Karpas-422 (cell line): Measurements from ENCODE around the gene ZNF432. TPM values are rescaled to one million over a fixed set of nuclear protein-coding genes. Genes with fewer than 3 reads are reported as not detected.
"Not testable (repeated sequence)": the region's sequence is repeated elsewhere in the genome, so short reads cannot be mapped to it uniquely, and the experiment has no call there.

Experiments used
- DNase-seq: peaks from one replicate; pipeline ENCODE4 v3.0.0-alpha.2; 2015
- H2AFZ ChIP-seq: fragments of 200-600 bp; sonication (generic); 2 replicates; pipeline ENCODE4 v1.6.1; 2014; ENCODE audit warnings: antibody characterized with exemption, low read length, mixed read lengths
- H3K27ac ChIP-seq: fragments of 200-600 bp; sonication (generic); 2 replicates; pipeline ENCODE4 v1.5.1; 2014; ENCODE audit warnings: mild to moderate bottlenecking, low read length, moderate library complexity
- H3K27me3 ChIP-seq: fragments of 200-600 bp; sonication (generic); 2 replicates; pipeline ENCODE4 v1.6.1; 2014; ENCODE audit warnings: low read length, mixed read lengths
- H3K36me3 ChIP-seq: fragments of 200-600 bp; sonication (generic); 2 replicates; pipeline ENCODE4 v1.6.1; 2014; ENCODE audit warnings: low read length, mixed read lengths; ENCODE audit not compliant: insufficient read depth
- H3K4me1 ChIP-seq: fragments of 200-600 bp; sonication (generic); 2 replicates; pipeline ENCODE4 v1.6.1; 2014; ENCODE audit warnings: mild to moderate bottlenecking, low read length, mixed read lengths
- H3K4me2 ChIP-seq: fragments of 200-600 bp; sonication (generic); 2 replicates; pipeline ENCODE4 v1.6.1; 2014; ENCODE audit warnings: low read length, low read depth, mild to moderate bottlenecking; ENCODE audit not compliant: poor library complexity, severe bottlenecking
- H3K4me3 ChIP-seq: fragments of 200-600 bp; sonication (generic); 2 replicates; pipeline ENCODE4 v1.5.1; 2014; ENCODE audit warnings: mild to moderate bottlenecking, antibody characterized with exemption, low read length, mixed read lengths
- H3K79me2 ChIP-seq: fragments of 200-600 bp; sonication (generic); 2 replicates; pipeline ENCODE4 v1.6.1; 2014; ENCODE audit warnings: mild to moderate bottlenecking, low read length, mixed read lengths
- H3K9ac ChIP-seq: fragments of 200-600 bp; sonication (generic); 2 replicates; pipeline ENCODE4 v1.6.0; 2014; ENCODE audit warnings: low read length
- H3K9me2 ChIP-seq: fragments of 200-600 bp; sonication (generic), shearing (Covaris generic); replicated peaks from 2 replicates; pipeline ENCODE4 v1.6.0; 2014; ENCODE audit warnings: mild to moderate bottlenecking, low read length, moderate library complexity; ENCODE audit not compliant: insufficient read depth
- H3K9me3 ChIP-seq: fragments of 300-700, 200-600 bp; sonication (generic); 2 replicates; pipeline ENCODE4 v1.6.1; 2014; ENCODE audit warnings: low read length, mixed read lengths
- H4K20me1 ChIP-seq: fragments of 200-600 bp; sonication (generic); 2 replicates; pipeline ENCODE4 v1.6.1; 2014; ENCODE audit warnings: mild to moderate bottlenecking, antibody characterized with exemption, low read length, low read depth; ENCODE audit not compliant: insufficient read depth
- total RNA-seq: library from RNA; depleted of rRNA; stranded (reverse); fragments of >200 nt; shearing (Covaris generic); gene quantifications from 2 replicates; pipeline ENCODE4 v1.2.3, GENCODE V29; 2014; ENCODE audit warnings: low replicate concordance

Gene ZNF432
- total RNA-seq, 1 experiment from 2014 or later, result 13.8 TPM

DNA sequence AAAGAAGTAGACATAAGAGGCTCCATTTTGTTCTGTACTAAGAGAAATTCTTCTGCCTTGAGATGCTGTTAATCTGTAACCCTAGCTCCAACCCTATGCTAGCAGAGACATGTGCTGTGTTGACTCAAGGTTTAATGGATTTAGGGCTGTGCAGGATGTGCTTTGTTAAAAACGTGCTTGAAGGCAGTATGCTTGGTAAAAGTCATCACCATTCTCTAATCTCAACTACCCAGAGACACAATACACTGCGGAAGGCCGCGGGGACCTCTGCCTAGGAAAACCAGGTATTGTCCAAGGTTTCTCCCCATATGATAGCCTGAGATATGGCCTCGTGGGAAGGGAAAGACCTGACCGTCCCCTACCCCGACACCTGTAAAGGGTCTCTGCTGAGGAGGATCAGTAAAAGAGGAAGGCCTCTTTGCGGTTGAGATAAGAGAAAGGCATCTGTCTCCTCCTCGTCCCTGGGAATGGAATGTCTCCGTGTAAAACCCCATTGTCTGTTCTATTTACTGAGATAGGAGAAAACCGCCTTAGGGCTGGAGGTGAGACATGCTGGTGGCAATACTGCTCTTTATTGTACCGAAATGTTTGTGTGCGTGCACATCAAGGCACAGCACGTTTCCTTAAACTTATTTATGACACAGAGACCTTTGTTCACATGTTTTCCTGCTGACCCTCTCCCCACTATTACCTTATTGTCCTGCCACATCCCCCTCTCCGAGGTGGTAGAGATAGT, 22.2 kb downstream of the ZNF432 start:
- H3K36me3 ChIP-seq, result peaks cover 74% of the 10 kb centered on the region
- H3K4me1 ChIP-seq, result peaks cover 15% of the 10 kb centered on the region
- H2AFZ ChIP-seq, H3K27me3 ChIP-seq, DNase-seq, H3K4me3 ChIP-seq, H3K9me2 ChIP-seq, H3K9ac ChIP-seq, H3K4me2 ChIP-seq, H4K20me1 ChIP-seq, H3K27ac ChIP-seq: not testable (repeated sequence)
- H3K79me2 ChIP-seq, result peaks cover 70% of the 10 kb centered on the region
- H3K9me3 ChIP-seq, result peaks cover 56% of the 10 kb centered on the region

- H3K9me3 ChIP-seq, result peaks cover 57% of the 10 kb centered on the region
- H3K9me2 ChIP-seq, result not testable (repeated sequence)
Measured at GRCh38 chr19:52024478-52024877, 24.2 kb downstream of the ZNF432 start.

DNA sequence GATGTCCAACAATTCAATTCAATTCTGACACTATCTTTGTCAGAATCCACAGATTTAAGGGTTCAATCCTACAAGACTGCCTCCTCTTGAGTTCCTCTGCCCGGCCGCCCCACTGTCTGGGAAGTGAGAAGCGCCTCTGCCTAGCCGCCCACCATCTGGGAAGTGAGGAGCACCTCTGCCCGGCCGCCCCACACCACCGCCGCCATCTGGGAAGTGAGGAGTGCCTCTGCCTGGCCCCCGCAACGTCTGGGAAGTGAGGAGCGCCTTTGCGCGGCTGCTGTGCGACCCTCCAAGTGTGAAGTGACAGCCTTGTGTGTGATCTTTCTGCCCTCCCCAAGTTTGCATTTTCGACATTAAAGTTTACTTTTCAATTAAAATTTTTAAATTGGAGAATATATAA, 26.4 kb downstream of the ZNF432 start:
- DNase-seq, result no peak
- Histone ChIP-seq H2AFZ (no peak overlapping the region), H4K20me1 (no peaks in the 10 kb centered on the region), H3K36me3 (peaks cover 95% of the 10 kb centered on the region), H3K4me1 (peaks cover under 1% of the 10 kb centered on the region), H3K4me2 (no peak overlapping the region), H3K9me3 (peaks cover 70% of the 10 kb centered on the region), H3K9me2 (no peaks in the 10 kb centered on the region), H3K27ac (no peak overlapping the region), H3K9ac (no peak overlapping the region), H3K4me3 (no peak overlapping the region), H3K27me3 (no peaks in the 10 kb centered on the region), H3K79me2 (peaks cover 63% of the 10 kb centered on the region)

More at GRCh38 chr19:52024478-52024877, 24.2 kb downstream of the ZNF432 start:
- Histone ChIP-seq H3K4me1 (peaks cover 14% of the 10 kb centered on the region), H3K79me2 (peaks cover 77% of the 10 kb centered on the region), H3K36me3 (peaks cover 75% of the 10 kb centered on the region)
- not testable (repeated sequence) for H3K9ac ChIP-seq, H3K27me3 ChIP-seq, H3K27ac ChIP-seq, H3K4me3 ChIP-seq, H3K4me2 ChIP-seq, H2AFZ ChIP-seq, DNase-seq, H4K20me1 ChIP-seq

GRCh38 chr19:52020506-52020905, 28.1 kb downstream of the ZNF432 start:
- no peak overlapping the region for H3K4me2 ChIP-seq
- no peaks in the 10 kb centered on the region for H3K9me2 ChIP-seq
- H3K9me3 ChIP-seq, result peaks cover 68% of the 10 kb centered on the region
- H3K36me3 ChIP-seq, result peaks cover 95% of the 10 kb centered on the region
- peaks cover 46% of the 10 kb centered on the region for H3K79me2 ChIP-seq
- H3K4me3 ChIP-seq, result no peak overlapping the region
- H3K9ac ChIP-seq, result no peak overlapping the region
- no peak for DNase-seq
- no peaks in the 10 kb centered on the region for H4K20me1 ChIP-seq
- H3K4me1 ChIP-seq, result no peaks in the 10 kb centered on the region
- H3K27me3 ChIP-seq, result no peaks in the 10 kb centered on the region
- H3K27ac ChIP-seq, result no peak overlapping the region
- H2AFZ ChIP-seq, result no peak overlapping the region

- Histone ChIP-seq H3K4me3 (no peak overlapping the region), H3K27me3 (no peaks in the 10 kb centered on the region), H4K20me1 (no peaks in the 10 kb centered on the region), H3K27ac (no peak overlapping the region), H3K9me2 (no peaks in the 10 kb centered on the region), H3K36me3 (peaks cover 29% of the 10 kb centered on the region), H3K9me3 (peaks cover 23% of the 10 kb centered on the region), H3K79me2 (peaks cover 19% of the 10 kb centered on the region), H3K9ac (no peak overlapping the region), H3K4me1 (peaks cover 10% of the 10 kb centered on the region), H3K4me2 (no peak overlapping the region), H2AFZ (no peak overlapping the region)
- DNase-seq, result no peak
Measured at GRCh38 chr19:52010674-52011073, 38.0 kb downstream of the ZNF432 start.

- H3K9ac ChIP-seq, result peak within 1 kb of the TSS; percentile 76
- H3K4me2 ChIP-seq, result peak within 1 kb of the TSS; percentile 76
- no peaks in the 10 kb centered on the region for H4K20me1 ChIP-seq
- H3K79me2 ChIP-seq, result peaks cover 34% of the 10 kb centered on the region
- peak within 1 kb of the TSS; percentile 43; the same call in 1 of the 2 replicates for H3K27ac ChIP-seq
- H2AFZ ChIP-seq, result peak within 1 kb of the TSS; percentile 99
- H3K27me3 ChIP-seq, result no peaks in the 10 kb centered on the region
- H3K36me3 ChIP-seq, result peaks cover 29% of the 10 kb centered on the region
- H3K4me1 ChIP-seq, result peaks cover 10% of the 10 kb centered on the region
- peaks cover 27% of the 10 kb centered on the region for H3K9me3 ChIP-seq
- peak within 1 kb of the TSS; percentile 75 for H3K4me3 ChIP-seq
- DNase-seq, result peak; percentile 97
- H3K9me2 ChIP-seq, result no peaks in the 10 kb centered on the region
Measured at GRCh38 chr19:52007806-52008557, 40.7 kb downstream of the ZNF432 start, which contains the start of gene ZNF615. Gene ZNF615 (minus strand): TSS chr19:52008211. CDS start chr19:52003711, 4,500 bp downstream.

DNA sequence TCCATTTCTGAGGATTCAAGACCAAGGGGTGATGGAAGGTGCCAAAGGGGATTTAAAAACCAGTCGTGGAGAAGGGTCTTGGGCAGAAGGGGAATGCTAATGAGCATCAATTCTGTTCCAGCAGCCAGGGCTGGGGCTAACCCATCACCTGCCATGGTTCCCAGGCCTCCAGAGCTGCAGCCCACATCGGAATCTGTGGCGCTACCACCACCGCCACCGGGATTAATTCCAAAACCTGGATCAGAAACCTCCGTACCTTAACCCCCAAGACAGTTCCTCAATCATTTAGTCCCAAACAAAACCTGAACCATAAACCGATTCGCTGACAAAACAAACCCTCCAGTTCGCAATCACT, 41.2 kb downstream of the ZNF432 start:
- Histone ChIP-seq H3K4me1 (peaks cover 10% of the 10 kb centered on the region), H3K4me3 (peak overlapping the region; percentile 75), H3K27me3 (no peaks in the 10 kb centered on the region), H3K4me2 (peak overlapping the region; percentile 76), H3K27ac (no peak overlapping the region), H4K20me1 (no peaks in the 10 kb centered on the region), H2AFZ (peak overlapping the region; percentile 99), H3K36me3 (peaks cover 27% of the 10 kb centered on the region), H3K9me3 (peaks cover 27% of the 10 kb centered on the region), H3K79me2 (peaks cover 34% of the 10 kb centered on the region), H3K9me2 (no peaks in the 10 kb centered on the region), H3K9ac (peak overlapping the region; percentile 76)
- DNase-seq, result no peak

- Histone ChIP-seq H3K36me3 (peaks cover 70% of the 10 kb centered on the region), H3K27ac (no peak overlapping the region), H3K4me1 (no peaks in the 10 kb centered on the region), H3K9me3 (peaks cover 82% of the 10 kb centered on the region), H3K4me3 (no peak overlapping the region), H3K4me2 (no peak overlapping the region), H2AFZ (no peak overlapping the region), H3K79me2 (no peaks in the 10 kb centered on the region), H4K20me1 (no peaks in the 10 kb centered on the region), H3K27me3 (no peaks in the 10 kb centered on the region), H3K9me2 (no peaks in the 10 kb centered on the region), H3K9ac (no peak overlapping the region)
- DNase-seq, result no peak
Measured at GRCh38 chr19:51994048-51994644, 54.5 kb downstream of the ZNF432 start.
